T-helper 22 cell (primary cell): Measurements from ENCODE around the gene MEGF6.

ENCODE experiments used
- DNase-seq: peaks from one replicate; pipeline ENCODE4 v3.0.0-alpha.2; 2020; ENCODE audit warnings: low read depth

MEGF6 gene

DNA sequence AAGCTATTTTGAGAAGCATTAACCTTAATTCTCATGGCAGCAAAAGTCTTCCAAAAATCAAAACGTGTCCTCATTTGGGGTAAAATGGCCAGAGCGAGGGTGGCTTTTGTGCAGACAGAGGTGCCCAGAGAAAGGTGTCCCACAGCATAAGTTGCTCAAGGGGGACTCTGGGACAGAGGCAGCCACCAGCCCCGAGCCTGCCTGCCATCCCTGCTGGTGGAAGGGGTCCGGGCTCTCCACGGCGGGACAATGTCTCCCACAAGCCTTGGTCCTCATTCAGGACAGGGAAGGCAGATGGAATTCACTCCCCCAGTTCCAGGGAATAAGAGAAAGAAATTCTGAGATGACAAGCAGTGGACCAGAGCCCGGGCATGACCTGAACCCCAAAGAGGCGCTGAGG, 169.4 kb downstream of the MEGF6 start:
- no peak for DNase-seq

DNA sequence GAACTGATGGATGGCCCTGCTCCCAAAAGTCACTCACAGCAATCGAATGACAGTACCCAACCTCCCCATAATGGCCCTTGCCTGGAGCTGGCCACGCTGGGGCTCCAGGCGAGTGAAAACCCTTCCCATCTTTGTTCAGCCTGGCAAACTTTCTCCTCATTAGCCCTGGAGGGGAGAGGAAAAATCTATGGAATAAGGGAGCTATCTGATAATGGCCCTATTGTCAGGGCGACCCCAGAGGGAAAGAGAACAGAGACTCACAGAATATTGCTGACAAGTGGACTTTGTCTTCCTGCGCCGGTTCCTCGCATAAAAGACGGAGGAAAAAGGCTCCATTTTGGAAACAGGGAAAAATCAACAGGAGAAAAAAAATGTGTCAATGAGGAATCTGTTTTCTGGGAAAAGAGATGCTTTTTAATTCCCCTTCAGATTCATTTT, 169.9 kb downstream of the MEGF6 start:
- DNase-seq = no peak

DNA sequence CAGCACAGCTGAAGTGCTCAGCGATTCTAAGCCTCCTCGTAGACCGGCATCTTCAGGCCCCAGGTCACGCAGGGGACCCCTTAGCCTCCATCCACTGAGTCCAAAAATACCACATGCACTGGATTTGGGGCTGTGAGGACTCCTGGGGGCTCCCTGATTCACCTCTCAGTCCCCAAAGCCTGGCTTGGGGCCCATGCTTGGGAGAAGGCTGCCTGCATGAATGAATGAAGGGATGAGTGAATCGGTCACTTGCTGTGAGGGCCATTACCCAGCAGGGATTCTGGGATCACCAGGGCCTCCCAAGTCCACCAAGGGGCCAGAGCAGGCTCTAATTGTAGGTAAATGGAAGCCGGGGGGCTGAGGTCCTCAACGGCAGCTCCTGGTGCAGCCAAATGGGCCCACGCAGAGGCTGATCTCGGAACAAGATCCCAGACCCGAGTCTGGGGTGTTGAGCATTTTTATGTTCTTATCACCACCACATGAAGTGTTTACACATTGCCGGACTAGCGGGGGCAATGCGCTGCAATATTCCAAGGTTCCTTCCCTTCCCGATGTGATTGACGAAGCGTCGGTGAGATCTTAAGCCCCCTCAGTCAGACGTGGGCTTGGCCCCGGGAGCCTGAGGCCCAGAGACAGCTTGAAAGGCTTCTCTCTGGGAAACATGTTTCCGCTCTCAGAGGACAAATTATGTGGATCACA, 170.4 kb downstream of the MEGF6 start:
- DNase-seq = no peak

DNA sequence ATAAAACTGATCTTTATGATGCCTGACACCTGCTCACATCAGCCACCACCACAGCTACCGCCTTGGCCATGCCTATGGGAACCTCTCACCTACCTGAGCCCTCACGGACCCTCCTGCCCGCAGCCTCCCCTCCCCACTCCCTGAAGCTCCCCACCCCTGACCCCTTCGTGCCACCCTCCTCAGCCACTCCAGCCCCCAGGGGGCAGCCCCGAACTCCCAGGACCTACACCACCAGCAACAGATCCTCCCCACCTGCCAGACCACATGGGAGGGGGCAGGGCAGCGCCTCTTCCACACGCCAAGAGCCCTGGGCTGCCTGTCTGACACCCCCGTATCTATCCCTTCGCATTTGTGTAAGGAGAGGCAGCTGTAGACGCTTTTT, 171.0 kb downstream of the MEGF6 start:
- no peak for DNase-seq
